Measurements from ENCODE around the gene PRPF40A.

DNA sequence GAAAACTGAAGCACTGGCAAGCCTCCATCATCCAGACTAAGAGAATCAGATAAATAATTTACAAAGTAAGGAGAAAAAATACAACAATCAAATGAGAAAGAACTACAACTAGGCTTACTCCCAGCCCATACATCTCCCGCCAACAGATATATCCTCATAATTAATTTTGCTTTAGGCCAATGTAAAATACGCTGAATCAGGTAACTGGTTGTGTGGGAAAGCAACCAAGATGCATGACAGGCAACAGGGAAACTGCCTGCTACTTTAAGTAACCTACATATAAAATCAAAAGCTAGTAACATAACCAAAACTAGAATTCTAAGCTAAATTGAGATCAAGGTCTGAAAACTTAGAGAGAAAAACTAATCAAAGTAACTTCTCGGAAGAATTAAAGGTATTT lies 21.5 kb downstream of the PRPF40A start:
- TF ChIP-seq POLR2AphosphoS5 (IDR thresholded peaks at IDR 0.05; ENCODE audit: borderline replicate concordance, low read depth, low read length) (no peak), EZH2 (IDR thresholded peaks at IDR 0.05) (no peak), FOXP2 (optimal IDR thresholded peaks at IDR 0.05; ENCODE audit: control extremely low read depth, extremely low read length, insufficient read depth) (no peak)
